Activated CD4-positive, alpha-beta T cell treated with anti-CD3 and anti-CD28 coated beads, Interleukin-2, amount 10 ng/mL, durations not matched to agents 24 days and 14 days (primary cell): ENCODE measurements around the gene CEP170. TPM values are rescaled to one million over a fixed set of nuclear protein-coding genes. Genes with fewer than 3 reads are reported as not detected.

ENCODE experiments used
- total RNA-seq: library from RNA; stranded (reverse); gene quantifications from 2 replicates; pipeline ENCODE4 v1.2.3, GENCODE V29; 2022

CEP170 gene
- total RNA-seq, 1 donor from 2014 or later = 53.4 TPM

Other genes starting within 250 kb of the CEP170 start
- 16.5 and 23.6 TPM in 2 replicates for gene SDCCAG8, start 760 bp upstream of the CEP170 start, total RNA-seq